ENCODE measurements around the gene BASP1.
"Not testable (repeated sequence)": the region's sequence is repeated elsewhere in the genome, so short reads cannot be mapped to it uniquely, and the experiment has no call there.

Gene BASP1, protein sequence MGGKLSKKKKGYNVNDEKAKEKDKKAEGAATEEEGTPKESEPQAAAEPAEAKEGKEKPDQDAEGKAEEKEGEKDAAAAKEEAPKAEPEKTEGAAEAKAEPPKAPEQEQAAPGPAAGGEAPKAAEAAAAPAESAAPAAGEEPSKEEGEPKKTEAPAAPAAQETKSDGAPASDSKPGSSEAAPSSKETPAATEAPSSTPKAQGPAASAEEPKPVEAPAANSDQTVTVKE

DNA sequence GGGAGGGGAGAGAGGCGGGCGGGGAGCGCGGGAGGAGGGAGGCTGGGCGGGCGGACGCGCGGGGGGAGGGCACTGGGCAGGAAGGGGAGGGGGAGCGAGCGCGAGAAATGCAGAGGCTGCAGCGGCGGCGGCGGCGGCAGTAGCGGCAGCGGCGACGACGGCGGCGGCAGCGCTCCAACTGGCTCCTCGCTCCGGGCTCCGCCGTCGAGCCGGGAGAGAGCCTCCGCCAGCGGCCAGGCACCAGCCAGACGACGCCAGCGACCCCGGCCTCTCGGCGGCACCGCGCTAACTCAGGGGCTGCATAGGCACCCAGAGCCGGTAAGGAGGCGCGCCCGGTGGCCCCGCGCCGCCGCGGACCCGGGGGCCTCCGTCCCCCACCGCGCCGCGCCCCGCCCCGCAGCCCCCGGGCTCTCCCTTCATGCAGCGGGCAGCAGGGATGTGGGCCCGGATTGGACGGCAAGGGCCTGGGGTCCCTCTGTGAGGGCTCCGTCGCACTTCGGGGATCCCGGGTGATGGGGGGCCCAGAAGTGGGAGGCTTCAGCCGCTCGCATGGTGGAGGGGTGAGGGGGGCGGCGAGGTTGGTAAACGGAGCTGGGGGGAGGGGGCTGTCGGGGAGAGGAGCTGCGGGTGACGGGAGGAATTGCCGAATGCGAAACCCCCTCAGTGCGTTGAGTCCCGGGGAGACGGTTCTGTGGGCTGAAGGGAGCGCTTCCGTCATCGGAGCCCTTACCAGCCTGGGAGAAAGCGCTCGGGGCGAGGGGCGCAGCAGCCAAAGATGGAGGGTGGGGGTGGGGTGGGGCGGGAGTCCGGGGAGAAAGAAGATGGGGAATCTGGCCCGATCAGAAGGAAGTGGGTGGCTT lies at the start of gene BASP1:
Gene BASP1, plus strand, starts transcription at position 139 of the 860 bp plus-strand sequence. CDS start 57,586 bp downstream, outside the sequence.
- DNase-seq: peak; percentile 52

DNA sequence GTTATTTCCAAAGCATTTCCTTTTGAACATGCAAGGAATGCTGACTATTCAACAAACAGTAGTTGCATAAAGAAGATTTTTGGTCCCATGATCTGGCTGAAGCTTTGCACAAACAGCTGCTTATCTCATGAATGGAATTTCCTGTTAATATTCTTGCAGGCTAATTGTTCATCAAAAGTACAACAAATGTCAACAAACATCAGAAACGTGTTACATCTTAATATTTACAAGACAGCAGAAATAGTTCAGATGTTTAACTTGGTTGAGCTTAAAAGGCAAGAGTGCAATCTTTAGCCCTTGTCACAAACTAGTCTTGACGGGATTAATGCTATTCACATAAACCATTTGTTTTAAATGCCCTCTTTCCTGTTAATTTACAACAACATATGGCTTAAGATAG lies 47.9 kb upstream of the BASP1 start:
- DNase-seq: no peak

DNA sequence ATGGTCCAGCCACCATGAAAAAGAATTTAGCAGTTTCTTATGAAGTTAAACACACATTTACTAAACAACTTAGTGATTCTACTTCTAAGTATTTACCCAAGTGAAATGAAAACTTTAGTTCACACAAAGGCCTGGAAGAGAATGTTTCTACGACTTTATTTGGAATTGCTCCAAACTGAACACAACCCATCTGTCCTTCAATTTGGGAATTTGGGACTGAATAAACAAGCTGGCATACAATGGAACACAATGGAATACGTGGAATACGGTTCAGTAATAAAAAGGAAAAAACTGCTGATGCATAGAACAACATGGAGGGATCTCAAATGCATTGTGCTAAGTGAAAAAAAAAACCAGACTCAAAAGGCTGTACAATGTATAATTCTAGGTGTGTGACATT lies 44.6 kb upstream of the BASP1 start:
- no peak for DNase-seq

DNA sequence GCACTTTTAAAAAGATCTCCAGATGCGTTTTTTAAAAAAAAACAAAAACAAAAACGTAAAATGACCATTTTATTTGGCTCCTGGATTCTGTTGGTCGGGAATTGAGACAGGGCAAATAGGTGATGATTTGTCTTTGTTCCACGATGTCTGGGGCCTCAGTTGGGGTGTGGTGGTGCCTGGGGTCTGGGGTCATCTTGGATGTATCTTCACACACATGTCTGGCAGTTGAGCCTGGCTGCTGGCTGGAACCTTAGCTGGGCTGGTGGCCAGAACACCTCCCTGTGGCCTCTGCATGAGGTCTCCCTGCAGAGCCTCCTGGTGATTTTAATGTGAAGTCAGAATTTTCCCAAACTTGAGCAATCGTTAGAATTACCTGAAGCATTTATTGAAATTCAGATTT lies 42.5 kb upstream of the BASP1 start:
- DNase-seq: no peak

DNA sequence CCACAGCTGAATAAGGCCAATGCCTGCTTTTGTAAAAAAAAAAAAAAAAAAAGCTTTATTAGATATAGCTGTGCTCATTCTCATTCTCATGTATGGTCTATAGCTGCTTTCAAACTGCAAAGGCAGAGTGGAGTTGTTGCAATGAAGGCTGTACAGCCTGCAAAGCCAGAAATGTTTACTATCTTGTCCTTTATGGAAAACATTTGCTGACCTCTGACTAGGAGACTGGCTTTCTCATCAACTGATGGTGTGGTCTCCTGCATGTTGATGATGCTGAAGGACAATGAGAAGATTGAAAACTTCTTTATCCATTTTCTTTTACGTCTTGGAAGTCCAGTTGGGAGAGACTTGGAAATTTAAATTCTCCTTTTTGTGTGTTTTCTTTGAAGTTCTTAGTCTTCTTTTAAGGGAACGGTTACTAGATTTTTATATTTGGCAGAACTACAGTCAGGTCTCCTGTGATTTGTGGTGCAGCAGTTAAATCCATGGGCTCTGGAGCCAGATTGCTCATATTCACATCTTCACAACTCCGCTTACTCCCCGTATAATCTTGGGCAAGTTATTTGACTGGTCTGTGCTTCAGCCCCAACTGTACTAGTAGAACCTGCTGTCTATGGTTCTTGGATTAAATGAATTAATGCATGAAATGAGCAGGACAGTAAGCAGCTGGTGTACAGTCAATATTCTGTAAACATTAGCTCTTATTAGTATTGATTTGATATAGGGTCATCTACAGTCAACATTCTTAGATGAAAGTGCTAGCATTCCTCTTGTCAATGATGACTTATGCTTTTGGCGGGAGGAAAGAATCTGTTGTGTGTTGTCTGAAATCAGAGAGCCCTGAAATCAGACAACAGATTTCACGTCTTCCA lies 39.7 kb upstream of the BASP1 start:
- no peak for DNase-seq

DNA sequence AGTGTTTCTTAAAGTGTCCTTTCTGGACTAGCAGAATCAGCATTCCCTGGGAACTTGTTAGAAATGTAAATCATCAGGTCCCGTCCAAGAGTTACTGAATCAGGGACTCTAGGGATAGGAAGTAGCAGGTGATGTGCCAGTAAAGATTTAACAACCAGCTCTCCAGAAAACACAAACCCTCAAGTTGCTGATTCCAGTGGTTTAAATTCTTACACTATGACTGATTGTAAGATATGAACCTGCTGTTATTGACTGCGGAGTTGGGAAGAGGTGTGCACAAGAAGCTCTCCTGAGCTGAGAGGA lies 39.1 kb upstream of the BASP1 start:
- DNase-seq: no peak

DNA sequence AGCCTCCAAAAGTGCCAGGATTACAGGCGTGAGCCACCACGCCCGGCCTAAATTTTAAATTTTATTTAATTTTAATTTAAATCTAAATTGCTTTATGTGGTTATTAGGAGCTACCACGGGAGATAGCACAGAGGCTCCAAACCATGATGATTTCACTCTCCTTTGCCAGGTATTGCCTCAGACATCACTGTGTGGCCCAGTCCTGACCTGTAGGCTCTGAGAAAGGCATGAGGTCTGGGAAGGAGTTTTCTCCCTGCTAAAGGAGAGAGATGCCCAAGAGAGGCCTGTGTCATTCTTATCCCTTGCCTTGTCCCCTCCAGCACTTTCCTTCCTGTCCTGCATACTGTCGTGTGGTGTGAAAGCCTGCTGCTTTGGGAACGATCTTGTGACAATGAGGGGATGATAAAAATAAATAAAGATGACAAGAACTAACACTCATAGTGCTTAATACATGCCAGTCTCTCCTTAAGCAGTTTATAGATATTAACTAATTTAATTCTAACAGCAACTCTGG lies 37.0 kb upstream of the BASP1 start:
- no peak for DNase-seq

DNA sequence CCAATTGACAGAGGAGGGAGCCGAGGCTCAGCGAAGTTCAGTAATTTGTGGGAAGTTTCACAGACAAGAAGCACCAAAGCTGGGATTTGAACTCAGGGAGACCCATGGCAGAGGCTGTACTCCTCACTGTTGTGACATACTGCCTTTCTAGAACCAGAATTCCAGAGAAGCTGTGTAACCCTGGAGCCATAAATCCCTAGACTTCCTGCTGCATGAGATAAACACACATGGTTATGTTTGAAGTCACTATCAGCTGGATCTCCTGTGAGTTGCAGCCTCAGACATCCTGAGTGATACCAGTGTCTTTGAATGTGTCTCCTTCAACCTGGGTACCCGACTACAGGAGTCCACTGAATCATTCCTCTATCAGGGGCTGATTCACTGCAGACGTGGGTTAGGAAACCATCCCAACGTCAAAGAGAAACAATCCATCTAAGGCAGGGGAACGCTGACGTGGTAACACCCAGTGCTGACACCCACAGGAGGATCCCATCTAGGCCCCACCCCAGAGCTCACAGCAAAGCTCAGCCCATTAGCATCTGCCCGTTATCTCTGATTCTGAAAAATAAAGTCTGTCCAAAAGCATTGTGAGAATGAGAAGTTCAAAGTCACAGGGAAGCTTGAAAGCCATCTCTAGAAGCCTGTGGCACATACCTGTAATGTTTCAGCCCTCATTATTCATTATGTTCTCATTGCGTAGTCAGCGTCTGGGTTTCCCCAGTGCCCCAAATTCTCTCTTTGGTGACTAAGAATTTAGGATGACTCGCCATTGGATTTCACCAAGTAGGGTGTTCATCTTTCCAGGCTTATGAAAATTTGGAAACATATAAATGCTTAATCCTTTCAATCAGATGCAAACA lies 36.3 kb upstream of the BASP1 start:
- DNase-seq: no peak

DNA sequence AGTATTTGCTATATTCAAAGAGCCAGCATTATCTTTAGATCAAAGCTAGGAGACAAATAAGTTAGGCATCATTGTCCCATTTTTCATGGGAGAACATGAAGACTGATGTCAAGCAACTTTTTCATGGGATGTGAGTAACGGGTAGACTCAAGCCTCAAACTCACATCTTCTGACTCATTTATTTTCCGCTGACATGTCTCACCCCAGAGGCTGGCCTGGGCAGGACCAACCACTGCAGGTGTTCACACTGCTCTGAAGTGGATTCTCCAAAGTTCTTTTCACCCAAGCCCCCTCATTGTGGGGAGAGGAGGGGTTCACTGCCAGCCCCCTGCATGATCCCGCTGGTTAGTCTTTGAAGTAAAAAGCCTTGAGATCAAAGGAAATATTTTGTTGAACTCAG lies 34.9 kb upstream of the BASP1 start:
- DNase-seq: no peak

DNA sequence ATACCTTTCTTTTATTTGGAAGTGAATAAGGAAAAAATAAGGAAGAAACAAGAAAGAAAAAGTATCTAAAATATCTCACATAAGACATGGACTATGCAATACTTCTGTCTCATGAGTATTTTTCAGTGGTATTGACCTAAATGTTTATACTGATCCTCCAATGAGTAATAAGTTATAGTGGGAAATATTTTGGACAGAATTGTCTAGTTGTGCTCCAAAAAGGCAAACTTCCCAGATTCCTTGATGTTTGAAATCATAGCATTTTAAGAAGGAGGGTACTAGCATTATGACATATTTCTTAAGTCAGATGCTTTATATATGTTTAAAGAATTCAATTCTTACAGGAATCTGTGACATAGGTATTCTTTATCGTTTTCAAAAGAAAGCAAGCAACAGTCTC lies 34.5 kb upstream of the BASP1 start:
- DNase-seq: no peak

DNA sequence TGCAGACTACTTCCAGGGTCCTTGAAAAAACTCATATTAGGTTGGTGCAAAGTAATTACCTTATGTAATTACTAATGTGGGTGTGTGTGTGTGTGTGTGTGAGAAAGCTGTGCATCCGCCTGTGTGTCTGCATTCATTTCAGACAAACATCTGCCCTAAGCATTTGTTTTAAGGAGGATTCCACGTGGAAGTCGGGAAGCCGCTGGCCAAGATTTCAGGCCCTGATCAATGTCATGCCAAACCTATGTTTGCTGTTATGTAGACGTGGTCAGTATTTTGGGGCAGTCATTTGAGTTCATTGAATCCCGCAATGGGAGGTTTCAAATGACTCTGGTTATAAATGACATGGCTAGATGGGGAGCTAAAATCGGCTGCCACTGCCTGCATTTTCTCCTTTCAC lies 33.6 kb upstream of the BASP1 start:
- DNase-seq: no peak

DNA sequence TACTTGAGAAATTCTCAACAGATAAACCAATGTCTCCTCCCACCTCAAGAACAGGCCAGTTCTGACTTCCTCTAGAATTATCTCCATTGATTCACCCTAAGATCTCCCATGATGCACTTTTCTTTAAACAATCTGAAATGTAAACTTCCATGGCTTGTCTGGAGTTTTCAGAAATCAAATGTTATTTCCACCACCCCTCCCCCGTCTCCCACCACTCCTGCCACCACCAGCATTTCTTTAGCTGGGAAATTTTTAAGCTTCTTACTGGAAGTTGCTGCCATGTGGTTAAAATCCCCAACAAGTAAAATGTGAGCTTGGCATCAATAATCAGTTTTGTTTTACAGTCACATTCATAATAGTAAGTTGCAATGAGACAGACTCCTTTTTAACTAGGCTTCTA lies 32.8 kb upstream of the BASP1 start:
- DNase-seq: no peak

DNA sequence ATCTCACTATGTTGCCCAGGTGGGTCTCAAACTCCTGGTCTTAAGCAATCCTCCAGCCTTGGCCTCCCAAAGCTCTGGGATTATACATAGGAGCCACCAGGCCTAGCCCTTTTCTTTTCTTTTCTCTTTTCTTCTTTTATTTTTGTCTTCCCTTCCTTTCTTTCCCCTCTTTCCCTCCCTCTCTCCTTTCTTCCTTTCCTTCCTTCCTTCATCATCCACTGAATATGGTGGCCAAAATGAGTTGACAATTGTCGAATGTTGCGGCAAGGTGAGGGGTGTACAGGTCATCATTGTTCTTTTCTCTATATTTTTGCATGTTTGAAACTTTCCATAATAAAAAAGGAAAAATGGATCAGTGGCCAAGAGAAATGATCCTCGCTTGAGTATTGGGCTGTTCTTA lies 32.1 kb upstream of the BASP1 start:
- DNase-seq: no peak

DNA sequence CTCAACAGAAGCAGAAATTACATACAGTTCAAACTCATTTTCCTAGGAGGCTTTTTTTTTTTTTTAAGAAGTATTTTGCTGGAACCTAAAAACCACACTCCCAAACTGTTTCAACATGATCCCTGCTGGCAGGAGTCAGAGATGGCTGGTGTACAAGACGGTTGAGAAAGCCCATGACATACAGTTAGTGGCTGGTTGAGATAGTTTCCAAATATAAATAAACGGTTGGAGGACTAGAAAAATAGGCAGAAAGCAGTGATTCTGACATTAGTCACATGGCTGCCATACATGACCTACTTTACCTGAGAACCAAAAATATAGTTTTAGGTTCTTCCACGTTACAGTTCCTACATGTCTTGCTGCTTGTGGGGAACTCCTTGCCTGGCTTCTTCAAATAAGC lies 31.7 kb upstream of the BASP1 start:
- no peak for DNase-seq

DNA sequence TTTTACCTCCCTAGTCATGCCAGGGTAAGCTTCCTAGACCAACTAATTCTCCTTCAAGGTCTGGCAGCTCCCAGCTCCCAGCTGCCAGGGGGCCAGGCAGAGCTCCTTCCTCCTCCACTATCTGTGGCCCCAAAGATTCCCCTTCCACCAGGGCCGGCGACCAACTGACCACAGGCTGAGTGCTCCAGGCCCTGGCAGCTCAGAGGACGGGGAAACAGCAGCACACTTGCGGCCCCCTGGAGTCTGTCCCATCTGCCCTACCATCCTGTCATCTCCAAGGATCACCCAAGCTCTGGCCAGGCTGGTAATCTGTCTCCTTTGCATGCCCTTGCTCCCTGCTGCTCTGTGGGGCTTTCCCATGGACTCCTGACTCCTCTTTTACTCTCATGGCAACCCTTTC lies 31.2 kb upstream of the BASP1 start:
- DNase-seq: no peak

DNA sequence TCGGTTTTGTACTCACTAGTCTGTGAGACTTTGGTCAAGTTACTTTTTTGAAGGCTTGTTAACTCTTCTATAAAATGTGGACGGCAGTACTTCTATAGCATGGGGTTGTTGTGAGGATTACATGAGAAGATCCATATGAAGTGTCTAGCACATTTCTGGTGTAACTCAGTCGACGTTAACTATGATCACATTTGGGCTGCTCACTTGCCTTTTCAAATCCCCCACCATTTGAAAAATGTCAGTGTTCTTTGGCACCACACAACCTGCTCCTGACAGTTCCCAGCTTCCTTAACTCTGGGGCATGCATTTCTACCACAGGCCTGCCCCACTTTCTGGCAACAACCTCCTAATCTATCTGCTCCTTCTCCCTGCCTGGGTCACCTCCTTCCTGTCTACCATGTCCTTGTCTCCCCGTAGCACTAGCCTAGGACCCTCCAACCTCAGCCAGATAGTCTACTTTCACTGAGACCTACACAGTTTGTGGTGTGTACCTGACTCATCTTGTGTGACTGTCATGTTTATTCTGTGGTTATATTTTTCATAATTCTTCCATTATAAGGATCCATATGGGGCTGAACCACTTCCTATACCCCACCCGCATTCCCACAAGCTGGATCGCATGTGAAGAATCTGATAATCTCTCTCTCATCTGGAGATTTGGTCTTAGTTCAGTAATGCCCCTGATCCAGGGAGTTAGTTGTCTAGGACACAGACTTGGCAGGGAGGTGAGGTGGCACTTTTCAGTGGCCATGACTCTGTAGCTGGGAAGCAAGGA lies 30.2 kb upstream of the BASP1 start:
- DNase-seq: no peak

DNA sequence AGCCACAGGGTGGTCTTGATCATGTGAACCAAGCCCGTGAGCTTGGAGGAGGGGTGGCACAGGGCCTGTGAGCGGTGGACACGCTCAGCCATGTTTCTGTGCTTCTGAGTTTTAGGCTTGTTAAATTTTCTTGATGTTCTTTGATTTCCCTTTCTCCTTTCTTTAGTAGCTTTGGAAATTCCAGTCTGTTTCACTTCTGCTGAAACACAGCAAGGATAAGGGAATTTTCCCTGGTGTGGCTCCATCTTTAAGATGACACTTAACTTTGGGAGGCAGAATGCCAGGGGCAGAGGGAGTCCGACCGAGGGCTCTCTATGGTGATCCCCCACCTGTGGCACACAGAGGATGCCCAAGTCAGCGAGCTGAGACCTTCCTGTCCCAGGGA lies 29.7 kb upstream of the BASP1 start:
- DNase-seq: no peak

DNA sequence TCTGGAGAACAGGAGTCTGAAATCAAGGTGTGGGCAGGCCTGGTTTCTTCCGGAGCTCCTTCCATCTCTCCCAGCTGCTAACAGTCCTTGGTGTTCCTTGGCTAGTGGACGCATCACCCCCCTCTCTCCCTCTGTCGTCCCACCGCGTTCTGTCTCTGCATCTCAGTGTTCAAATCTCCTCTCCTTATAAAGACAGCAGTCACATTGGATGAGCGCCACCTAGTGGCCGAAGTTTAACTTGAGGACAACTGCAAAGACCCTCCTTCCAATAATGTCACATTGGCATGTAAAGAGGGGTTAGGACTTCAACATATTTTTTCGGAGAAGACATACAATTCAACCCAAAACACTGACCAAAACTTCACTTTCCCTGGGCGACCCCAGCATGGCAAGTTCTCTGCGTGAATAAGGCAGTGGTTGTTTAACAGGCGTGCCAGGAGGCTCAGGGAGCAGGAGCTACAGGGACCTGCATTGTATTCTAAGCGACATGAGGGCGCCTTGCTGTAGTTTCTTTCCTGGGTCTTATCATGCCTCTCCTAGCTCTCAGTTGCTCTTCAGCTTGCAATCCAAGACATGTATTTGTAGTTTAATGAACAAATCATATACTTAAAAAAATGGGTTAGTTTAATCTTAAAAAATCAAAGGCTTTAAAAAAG lies 27.9 kb upstream of the BASP1 start:
- DNase-seq: peak; percentile 90

DNA sequence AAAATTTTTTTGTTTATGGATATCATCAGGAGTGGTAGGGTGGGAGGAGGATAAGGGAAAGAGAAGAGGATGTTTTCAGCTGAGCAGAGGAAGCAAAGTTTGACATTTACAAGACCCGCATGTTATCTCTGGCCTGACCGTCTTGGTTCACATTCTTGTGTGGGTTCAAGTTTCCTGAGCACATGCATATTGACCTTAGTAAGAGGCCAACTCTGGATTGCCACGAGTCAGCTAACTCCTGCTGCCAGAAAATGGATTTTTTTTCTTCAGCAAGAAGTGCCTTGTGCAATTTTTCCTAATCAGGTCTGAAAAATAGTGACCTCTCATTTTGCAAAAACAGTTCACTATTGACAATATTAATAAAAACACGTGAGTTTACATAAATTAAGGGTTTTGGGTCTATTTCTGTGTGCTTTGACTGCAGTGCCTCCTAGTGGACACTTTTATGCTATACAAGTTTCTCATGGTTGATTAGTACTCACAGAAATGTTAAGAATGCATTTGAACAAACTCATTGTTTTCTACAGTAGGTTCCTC lies 27.1 kb upstream of the BASP1 start:
- no peak for DNase-seq

DNA sequence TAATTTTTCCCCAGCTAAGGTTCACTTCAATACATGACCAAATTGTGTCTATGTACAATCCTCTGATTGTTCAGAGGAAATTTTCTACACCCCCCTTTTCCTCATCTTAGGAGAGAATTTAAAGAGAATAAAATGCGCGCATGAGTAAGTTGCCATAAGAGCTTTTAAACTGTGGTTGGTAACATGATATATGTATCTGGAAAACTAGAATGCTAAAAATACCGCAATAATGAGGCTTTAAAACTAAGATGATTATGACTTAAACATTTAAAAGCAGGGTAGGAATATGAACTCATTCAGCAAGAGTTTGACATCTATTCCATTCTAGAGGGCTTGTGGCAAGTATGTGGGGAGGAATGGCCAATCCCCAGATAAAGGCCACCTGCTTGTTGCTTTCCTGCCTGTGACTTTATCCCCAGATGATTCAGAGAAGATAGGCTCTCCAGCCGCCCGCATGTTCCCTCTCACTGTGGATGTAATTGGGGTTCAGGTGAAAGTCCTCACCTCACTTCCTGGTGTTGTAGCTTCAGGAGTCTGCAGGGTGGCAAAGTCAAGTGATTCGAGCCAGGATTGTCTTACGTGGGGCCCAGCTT lies 26.5 kb upstream of the BASP1 start:
- no peak for DNase-seq

DNA sequence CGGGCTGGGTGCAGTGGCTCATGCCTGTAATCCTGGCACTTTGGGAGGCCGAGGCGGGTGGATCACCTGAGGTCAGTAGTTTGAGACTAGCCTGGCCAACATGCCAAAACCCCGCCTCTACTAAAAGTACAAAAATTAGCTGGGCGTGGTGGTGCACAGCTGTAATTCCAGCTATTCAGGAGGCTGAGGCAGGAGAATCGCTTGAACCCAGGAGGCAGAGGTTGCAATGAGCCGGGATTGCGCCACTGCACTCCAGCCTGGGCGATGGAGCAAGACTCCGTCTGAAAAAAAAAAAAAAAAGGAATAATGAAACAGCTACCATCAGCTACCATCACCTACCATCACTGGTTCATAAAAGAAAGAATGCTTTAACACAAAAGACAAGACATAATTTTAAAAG lies 25.9 kb upstream of the BASP1 start:
- DNase-seq: not testable (repeated sequence)

Data from activated CD8-positive, alpha-beta memory T cell treated with anti-CD3 and anti-CD28 coated beads, Interleukin-2, amount 50 U/mL, for 48 hours (primary cell).